ENCODE data around the gene HMX1.

The HMX1 gene

DNA sequence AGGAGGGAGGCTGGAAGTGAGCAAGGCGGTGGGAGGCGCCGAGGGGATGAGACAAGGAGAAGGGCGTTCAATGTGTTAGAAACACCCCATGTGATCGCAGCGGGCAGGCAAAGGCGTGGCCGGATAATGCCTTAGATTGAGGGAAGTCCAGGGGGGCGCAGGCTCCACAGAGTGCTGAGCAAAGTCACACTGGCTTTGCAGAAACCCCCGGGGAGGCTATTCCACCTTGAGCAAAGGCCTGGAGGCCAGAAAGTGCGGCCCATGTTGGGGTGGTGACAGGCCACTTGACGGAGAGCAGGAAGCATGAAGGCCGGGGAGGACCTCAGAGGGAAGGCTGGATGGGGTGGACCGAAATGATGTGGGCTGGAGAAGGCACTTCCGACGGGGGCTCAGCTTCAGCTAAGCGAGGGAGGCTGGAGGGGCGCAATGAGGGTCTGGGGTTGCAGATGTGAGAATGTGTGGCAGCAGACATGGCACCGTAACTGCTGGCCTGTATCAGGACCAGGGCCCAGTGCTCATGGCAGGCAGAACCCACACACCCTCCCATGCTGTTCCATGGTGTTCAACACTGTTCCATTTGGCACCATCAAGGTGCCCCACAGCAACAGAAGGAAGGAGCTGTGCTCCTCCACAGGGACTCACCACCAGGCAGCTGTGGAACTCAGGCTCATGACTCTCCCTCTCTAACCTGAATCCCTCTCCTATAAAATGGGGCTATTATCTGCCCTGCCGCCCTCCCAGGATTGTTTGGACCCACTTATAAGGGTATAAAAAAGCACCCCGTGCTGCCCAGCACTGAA is 50.3 kb downstream of the HMX1 start:
- H3K79me1 ChIP-seq (ENCODE audit: low read length), result no peaks in the 10 kb centered on the region
- no CpG with 5 or more reads among the region's 21 CpGs for WGBS (ENCODE audit: extremely low coverage, insufficient coverage, low lambda C conversion rate)

DNA sequence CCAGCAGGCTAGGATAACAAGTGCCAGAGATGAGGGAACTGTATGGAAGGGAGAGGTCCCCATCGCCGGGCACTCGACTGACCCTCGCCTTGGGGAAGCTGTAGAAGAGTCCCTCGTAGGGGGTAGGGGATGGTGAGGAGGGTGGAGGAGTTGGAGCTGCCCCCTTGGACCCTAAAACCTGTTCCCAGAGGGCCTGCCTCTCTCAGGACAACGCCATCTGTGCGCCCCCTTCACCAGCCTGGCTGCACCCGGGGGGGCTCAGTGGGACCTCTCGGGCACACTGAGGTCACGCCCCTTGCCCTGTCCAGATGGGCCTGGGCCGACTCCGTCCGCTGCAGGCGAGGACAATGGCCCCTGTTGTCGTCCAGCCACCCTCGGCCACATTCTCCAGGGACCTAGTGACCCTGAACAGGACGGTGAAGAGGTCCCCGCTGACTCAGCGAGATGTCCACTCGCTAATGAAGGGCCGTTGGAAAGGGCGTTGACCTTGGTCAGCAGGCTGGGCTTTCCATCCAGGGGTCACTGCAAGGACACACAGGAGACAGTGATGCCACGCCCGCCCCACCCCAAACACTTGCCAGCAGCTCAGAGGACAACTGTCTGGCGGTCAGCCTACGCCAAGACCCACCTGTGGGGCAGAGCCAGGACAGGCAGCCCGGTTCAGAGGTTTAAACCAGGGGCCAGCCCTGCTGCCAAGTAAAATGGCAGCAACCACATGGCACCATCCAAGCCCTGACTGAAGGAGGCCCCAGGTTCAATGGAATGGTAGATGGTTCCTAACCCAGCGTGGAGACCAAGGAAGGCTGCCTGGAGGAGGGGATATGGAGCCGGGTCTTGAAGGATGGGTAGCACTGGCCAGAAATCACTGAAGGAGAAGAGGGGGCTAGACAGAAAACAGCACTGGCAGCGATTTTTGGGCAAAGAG is 51.2 kb downstream of the HMX1 start:
- H3K23ac ChIP-seq (ENCODE audit: low read length), result no peak overlapping the region
- no peak overlapping the region for H3K4ac ChIP-seq (ENCODE audit: low read depth, low read length)
- WGBS (ENCODE audit: extremely low coverage, insufficient coverage, low lambda C conversion rate), result no CpG with 5 or more reads among the region's 30 CpGs
- no peak overlapping the region for H3K27ac ChIP-seq (ENCODE audit: low read depth, low read length)
- H3K4me2 ChIP-seq (ENCODE audit: low read length), result no peak overlapping the region
- H3K4me1 ChIP-seq (ENCODE audit: control insufficient read depth, low read depth, low read length), result no peaks in the 10 kb centered on the region
- no peak overlapping the region for H2BK120ac ChIP-seq (ENCODE audit: low read depth, low read length)
- no peak overlapping the region for H3K56ac ChIP-seq (ENCODE audit: low read length)
- H3K27me3 ChIP-seq (ENCODE audit: insufficient read depth, low read length, poor library complexity), result no peaks in the 10 kb centered on the region
- no peak overlapping the region for H2BK5ac ChIP-seq (ENCODE audit: low read length)
- no peak overlapping the region for H4K8ac ChIP-seq (ENCODE audit: low read depth, low read length)
- DNase-seq, result no peak
- H3K36me3 ChIP-seq (ENCODE audit: control insufficient read depth, insufficient read depth, low read length), result no peaks in the 10 kb centered on the region
- H4K5ac ChIP-seq (ENCODE audit: low read length), result no peak overlapping the region
- H2AK5ac ChIP-seq (ENCODE audit: low read length), result no peak overlapping the region
- no peak overlapping the region for H3K4me3 ChIP-seq (ENCODE audit: low read length)
- no peaks in the 10 kb centered on the region for H3K79me2 ChIP-seq (ENCODE audit: control insufficient read depth, insufficient read depth, low read length)
- no peaks in the 10 kb centered on the region for H3K79me1 ChIP-seq (ENCODE audit: low read length)
- H3K9ac ChIP-seq (ENCODE audit: low read length), result no peak overlapping the region
- no peak overlapping the region for H2BK15ac ChIP-seq (replicated peaks; ENCODE audit: low read depth)
- no peak overlapping the region for H3K18ac ChIP-seq (ENCODE audit: low read length)

More for the DNA sequence above, 50.3 kb downstream of the HMX1 start:
- H3K18ac ChIP-seq (ENCODE audit: low read length), result no peak overlapping the region
- H3K4me2 ChIP-seq (ENCODE audit: low read length), result no peak overlapping the region
- no peak overlapping the region for H3K27ac ChIP-seq (ENCODE audit: low read depth, low read length)
- no peak overlapping the region for H2BK120ac ChIP-seq (ENCODE audit: low read depth, low read length)
- H3K79me2 ChIP-seq (ENCODE audit: control insufficient read depth, insufficient read depth, low read length), result no peaks in the 10 kb centered on the region
- H2BK15ac ChIP-seq (replicated peaks; ENCODE audit: low read depth), result no peak overlapping the region
- no peak overlapping the region for H3K4ac ChIP-seq (ENCODE audit: low read depth, low read length)
- H4K8ac ChIP-seq (ENCODE audit: low read depth, low read length), result no peak overlapping the region
- H2BK5ac ChIP-seq (ENCODE audit: low read length), result no peak overlapping the region
- no peak overlapping the region for H2AK5ac ChIP-seq (ENCODE audit: low read length)
- H3K23ac ChIP-seq (ENCODE audit: low read length), result no peak overlapping the region
- no peak overlapping the region for H3K4me3 ChIP-seq (ENCODE audit: low read length)
- no peak overlapping the region for H4K5ac ChIP-seq (ENCODE audit: low read length)
- H3K9ac ChIP-seq (ENCODE audit: low read length), result no peak overlapping the region
- no peak overlapping the region for H3K56ac ChIP-seq (ENCODE audit: low read length)
- H3K4me1 ChIP-seq (ENCODE audit: control insufficient read depth, low read depth, low read length), result no peaks in the 10 kb centered on the region
- H3K36me3 ChIP-seq (ENCODE audit: control insufficient read depth, insufficient read depth, low read length), result no peaks in the 10 kb centered on the region
- DNase-seq, result no peak
- H3K27me3 ChIP-seq (ENCODE audit: insufficient read depth, low read length, poor library complexity), result no peaks in the 10 kb centered on the region

GRCh38 chr4:8819473-8820177 is 52.0 kb downstream of the HMX1 start:
- no peak overlapping the region for H3K56ac ChIP-seq (ENCODE audit: low read length)
- H3K4me2 ChIP-seq (ENCODE audit: low read length), result no peak overlapping the region
- peak; percentile 13 for DNase-seq
- H2AK5ac ChIP-seq (ENCODE audit: low read length), result no peak overlapping the region
- no peak overlapping the region for H3K4me3 ChIP-seq (ENCODE audit: low read length)
- H3K23ac ChIP-seq (ENCODE audit: low read length), result no peak overlapping the region
- no peak overlapping the region for H3K27ac ChIP-seq (ENCODE audit: low read depth, low read length)
- H3K27me3 ChIP-seq (ENCODE audit: insufficient read depth, low read length, poor library complexity), result no peaks in the 10 kb centered on the region
- H3K9ac ChIP-seq (ENCODE audit: low read length), result no peak overlapping the region
- H2BK15ac ChIP-seq (replicated peaks; ENCODE audit: low read depth), result no peak overlapping the region
- H3K79me1 ChIP-seq (ENCODE audit: low read length), result no peaks in the 10 kb centered on the region
- no peak overlapping the region for H2BK120ac ChIP-seq (ENCODE audit: low read depth, low read length)
- WGBS (ENCODE audit: extremely low coverage, insufficient coverage, low lambda C conversion rate), result no CpG with 5 or more reads among the region's 19 CpGs
- no peak overlapping the region for H3K18ac ChIP-seq (ENCODE audit: low read length)
- no peak overlapping the region for H3K4ac ChIP-seq (ENCODE audit: low read depth, low read length)
- no peaks in the 10 kb centered on the region for H3K36me3 ChIP-seq (ENCODE audit: control insufficient read depth, insufficient read depth, low read length)
- no peak overlapping the region for H2BK5ac ChIP-seq (ENCODE audit: low read length)
- H3K4me1 ChIP-seq (ENCODE audit: control insufficient read depth, low read depth, low read length), result no peaks in the 10 kb centered on the region
- no peak overlapping the region for H4K8ac ChIP-seq (ENCODE audit: low read depth, low read length)
- H3K79me2 ChIP-seq (ENCODE audit: control insufficient read depth, insufficient read depth, low read length), result no peaks in the 10 kb centered on the region
- H4K5ac ChIP-seq (ENCODE audit: low read length), result no peak overlapping the region

DNA sequence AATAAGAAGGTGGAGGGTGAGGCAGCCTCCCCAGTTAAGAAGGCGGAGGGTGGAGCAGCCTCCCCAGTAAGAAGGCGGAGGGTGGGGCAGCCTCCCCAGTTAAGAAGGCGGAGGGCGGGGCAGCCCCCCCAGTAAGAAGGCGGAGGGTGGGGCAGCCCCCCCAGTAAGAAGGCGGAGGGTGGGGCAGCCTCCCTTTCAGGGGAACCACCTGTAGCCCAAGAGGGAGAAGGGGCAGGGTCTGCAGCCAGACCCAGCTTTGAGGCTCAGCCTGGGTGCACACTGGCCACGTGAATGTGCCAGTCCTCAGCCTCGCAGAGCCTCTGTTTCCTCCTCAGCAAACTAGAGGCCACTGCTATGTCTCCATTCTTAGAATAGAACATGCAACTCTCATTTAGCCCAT is 52.6 kb downstream of the HMX1 start:
- H3K36me3 ChIP-seq (ENCODE audit: control insufficient read depth, insufficient read depth, low read length), result no peaks in the 10 kb centered on the region
- H2AK5ac ChIP-seq (ENCODE audit: low read length), result no peak overlapping the region
- no peaks in the 10 kb centered on the region for H3K4me1 ChIP-seq (ENCODE audit: control insufficient read depth, low read depth, low read length)
- H3K9ac ChIP-seq (ENCODE audit: low read length), result no peak overlapping the region
- WGBS (ENCODE audit: extremely low coverage, insufficient coverage, low lambda C conversion rate), result no CpG with 5 or more reads among the region's 8 CpGs
- H2BK5ac ChIP-seq (ENCODE audit: low read length), result no peak overlapping the region
- no peak overlapping the region for H3K56ac ChIP-seq (ENCODE audit: low read length)
- H3K4me2 ChIP-seq (ENCODE audit: low read length), result no peak overlapping the region
- no peaks in the 10 kb centered on the region for H3K79me2 ChIP-seq (ENCODE audit: control insufficient read depth, insufficient read depth, low read length)
- no peak overlapping the region for H3K23ac ChIP-seq (ENCODE audit: low read length)
- H2BK120ac ChIP-seq (ENCODE audit: low read depth, low read length), result no peak overlapping the region
- H4K8ac ChIP-seq (ENCODE audit: low read depth, low read length), result no peak overlapping the region
- H3K4ac ChIP-seq (ENCODE audit: low read depth, low read length), result no peak overlapping the region
- no peaks in the 10 kb centered on the region for H3K79me1 ChIP-seq (ENCODE audit: low read length)
- no peak overlapping the region for H3K4me3 ChIP-seq (ENCODE audit: low read length)
- no peak overlapping the region for H3K18ac ChIP-seq (ENCODE audit: low read length)
- no peak overlapping the region for H3K27ac ChIP-seq (ENCODE audit: low read depth, low read length)
- H4K5ac ChIP-seq (ENCODE audit: low read length), result no peak overlapping the region
- no peaks in the 10 kb centered on the region for H3K27me3 ChIP-seq (ENCODE audit: insufficient read depth, low read length, poor library complexity)
- no peak for DNase-seq
- no peak overlapping the region for H2BK15ac ChIP-seq (replicated peaks; ENCODE audit: low read depth)

- no peak overlapping the region for H2BK120ac ChIP-seq (ENCODE audit: low read depth, low read length)
- no peak overlapping the region for H3K23ac ChIP-seq (ENCODE audit: low read length)
- no peak overlapping the region for H2BK5ac ChIP-seq (ENCODE audit: low read length)
- no peaks in the 10 kb centered on the region for H3K4me1 ChIP-seq (ENCODE audit: control insufficient read depth, low read depth, low read length)
- WGBS (ENCODE audit: extremely low coverage, insufficient coverage, low lambda C conversion rate), result no CpG with 5 or more reads among the region's 11 CpGs
- H4K8ac ChIP-seq (ENCODE audit: low read depth, low read length), result no peak overlapping the region
- DNase-seq, result no peak
- no peak overlapping the region for H2BK15ac ChIP-seq (replicated peaks; ENCODE audit: low read depth)
- no peak overlapping the region for H3K27ac ChIP-seq (ENCODE audit: low read depth, low read length)
- no peak overlapping the region for H4K5ac ChIP-seq (ENCODE audit: low read length)
- no peaks in the 10 kb centered on the region for H3K79me1 ChIP-seq (ENCODE audit: low read length)
- no peak overlapping the region for H3K9ac ChIP-seq (ENCODE audit: low read length)
- no peak overlapping the region for H3K4me3 ChIP-seq (ENCODE audit: low read length)
- H3K4me2 ChIP-seq (ENCODE audit: low read length), result no peak overlapping the region
- H3K36me3 ChIP-seq (ENCODE audit: control insufficient read depth, insufficient read depth, low read length), result no peaks in the 10 kb centered on the region
- H2AK5ac ChIP-seq (ENCODE audit: low read length), result no peak overlapping the region
- no peak overlapping the region for H3K56ac ChIP-seq (ENCODE audit: low read length)
- H3K79me2 ChIP-seq (ENCODE audit: control insufficient read depth, insufficient read depth, low read length), result no peaks in the 10 kb centered on the region
- H3K27me3 ChIP-seq (ENCODE audit: insufficient read depth, low read length, poor library complexity), result no peaks in the 10 kb centered on the region
- no peak overlapping the region for H3K4ac ChIP-seq (ENCODE audit: low read depth, low read length)
- H3K18ac ChIP-seq (ENCODE audit: low read length), result no peak overlapping the region
Observed at GRCh38 chr4:8818063-8818881, 53.4 kb downstream of the HMX1 start.
